ENCODE measurements around the gene SLC25A21. TPM values are rescaled to one million over a fixed set of nuclear protein-coding genes. Genes with fewer than 3 reads are reported as not detected.

Gene SLC25A21
- total and polyA plus RNA-seq, 2 of the 13 experiments (the other 11 are each of a cell fraction or from before 2014, with no cell fraction given), result 1.9 to 2.9 TPM

DNA sequence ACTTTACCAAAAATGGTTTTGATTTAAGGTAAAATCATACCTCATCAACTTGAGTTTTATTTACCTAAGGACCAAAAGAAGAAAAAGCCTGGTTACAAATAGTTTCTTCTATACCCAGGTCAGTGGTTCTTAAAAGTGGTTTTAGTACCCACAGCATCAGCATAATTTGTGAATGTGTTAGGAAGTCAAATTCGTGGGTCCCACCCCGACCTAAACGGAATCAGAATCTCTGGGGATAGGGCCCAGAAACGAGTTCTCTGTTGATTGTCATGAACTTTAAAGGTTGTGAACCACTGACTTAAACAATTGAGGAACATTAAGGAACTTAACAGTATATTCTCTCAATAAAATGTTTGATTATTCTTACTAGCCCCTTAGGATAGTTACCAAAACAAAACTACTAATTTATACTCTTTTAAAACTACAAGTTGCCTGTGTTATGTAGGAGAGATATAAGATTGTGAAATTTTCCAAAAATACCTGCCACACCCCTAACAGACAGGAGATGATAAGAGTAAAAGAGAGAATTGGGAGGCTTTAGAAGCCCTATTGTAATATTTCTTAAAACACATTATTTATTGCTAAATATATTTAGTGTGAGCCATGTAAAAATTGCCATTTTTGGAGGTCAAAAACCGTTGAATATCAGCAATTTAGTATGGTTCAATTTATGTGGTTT, 669 bp upstream of the SLC25A21 start:
- Histone ChIP-seq H3K27ac (ENCODE audit: extremely low read length, insufficient read depth, low read length) (no peak overlapping the region), H2AFZ (ENCODE audit: low read length) (peak overlapping the region; percentile 91), H3K4me3 (replicated peaks in 1 of 3; ENCODE audit: insufficient read depth in 1 of 3, low read depth in 2 of 3, low read length in 3 of 3) (peak overlapping the region; percentile 64 to 83 (median 71)), H3K9ac (ENCODE audit: insufficient read depth, low read depth, low read length) (peak overlapping the region; percentile 75), H3K4me2 (ENCODE audit: low read depth, low read length) (peak overlapping the region; percentile 94), H3K9me3 (ENCODE audit: low read length) (no peaks in the 10 kb centered on the region), H3K79me2 (ENCODE audit: insufficient read depth, low read length) (no peaks in the 10 kb centered on the region), H4K20me1 (ENCODE audit: insufficient read depth, low read length) (no peaks in the 10 kb centered on the region), H3K36me3 (replicated peaks in 1 of 2; ENCODE audit: control insufficient read depth in 1 of 2, insufficient read depth in 2 of 2, low read length in 2 of 2) (no peaks in the 10 kb centered on the region), H3K27me3 (ENCODE audit: control insufficient read depth in 1 of 2, insufficient read depth in 2 of 2, low read length in 2 of 2) (peaks cover 0 to 12% of the 10 kb centered on the region in 2 experiments; a peak in 1 of 5 replicates), H3K4me1 (ENCODE audit: insufficient read depth, low read length) (peaks cover 14% of the 10 kb centered on the region)
- DNase-seq (ENCODE audit: low spot score) (no peak), ATAC-seq (no peak), FAIRE-seq (no peak)
- BruUV-seq (replicated peaks), result no TSS peak
- in situ Hi-C loops (cut with HindIII; ENCODE audit: extremely low pct_ligation_motif_present, low pct_unique_long_range_greater_than_20kb) (no loop called here), intact Hi-C loops (cut with micrococcal nuclease; ENCODE audit: unreplicated experiment) (loop anchor here (1.0 to 10.0 kb wide), 2 partner anchors 25 to 1522 kb away; no protein-coding TSS in a partner anchor)
- POLR2A ChIA-PET, result interaction anchor here (1.6 to 3.4 kb wide), 2 partner anchors 9 to 24 kb away, joined by 15 to 29 read pairs; partner anchors contain the start of gene MIPOL1
- CTCF ChIA-PET (ENCODE audit: low intra/inter-chr PET ratio, low total read pairs), result no interaction called here
- 68% methylated on average over 5 of the region's 5 CpGs for WGBS (ENCODE audit: low lambda C conversion rate)
- TF ChIP-seq ONECUT2 (CRISPR knock-in tag; IDR thresholded peaks at IDR 0.05), result peak; percentile 3; the same call in 1 of the 2 replicates
- TF ChIP-seq KLF6 (CRISPR knock-in tag; IDR thresholded peaks at IDR 0.05), result 0 out of 2 replicates have a peak, but pooled peaks have one; percentile 4
- TF ChIP-seq MTA3 (CRISPR knock-in tag; IDR thresholded peaks at IDR 0.05), result no peak
- 0 out of 2 replicates have a peak, but pooled peaks have one; percentile 3 for TF ChIP-seq ZKSCAN8 (CRISPR knock-in tag; IDR thresholded peaks at IDR 0.05; ENCODE audit: borderline replicate concordance)
- peak; percentile 24 for TF ChIP-seq CBX2 (IDR thresholded peaks at IDR 0.05; ENCODE audit: low read depth, low read length)
- TF ChIP-seq CBX2 (CRISPR knock-in tag; IDR thresholded peaks at IDR 0.05; ENCODE audit: low read depth), result no peak
- TF ChIP-seq ATF6 (CRISPR knock-in tag; conservative IDR thresholded peaks at IDR 0.05), result 0 out of 2 replicates have a peak, but pooled peaks have one; percentile 5
- TF ChIP-seq, protein P1, sequence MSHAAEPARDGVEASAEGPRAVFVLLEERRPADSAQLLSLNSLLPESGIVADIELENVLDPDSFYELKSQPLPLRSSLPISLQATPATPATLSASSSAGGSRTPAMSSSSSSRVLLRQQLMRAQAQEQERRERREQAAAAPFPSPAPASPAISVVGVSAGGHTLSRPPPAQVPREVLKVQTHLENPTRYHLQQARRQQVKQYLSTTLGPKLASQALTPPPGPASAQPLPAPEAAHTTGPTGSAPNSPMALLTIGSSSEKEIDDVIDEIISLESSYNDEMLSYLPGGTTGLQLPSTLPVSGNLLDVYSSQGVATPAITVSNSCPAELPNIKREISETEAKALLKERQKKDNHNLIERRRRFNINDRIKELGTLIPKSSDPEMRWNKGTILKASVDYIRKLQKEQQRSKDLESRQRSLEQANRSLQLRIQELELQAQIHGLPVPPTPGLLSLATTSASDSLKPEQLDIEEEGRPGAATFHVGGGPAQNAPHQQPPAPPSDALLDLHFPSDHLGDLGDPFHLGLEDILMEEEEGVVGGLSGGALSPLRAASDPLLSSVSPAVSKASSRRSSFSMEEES (CRISPR knock-in tag; IDR thresholded peaks at IDR 0.05), result no peak
- no peak for TF ChIP-seq REXO4 (CRISPR knock-in tag; IDR thresholded peaks at IDR 0.05; ENCODE audit: borderline replicate concordance)
- TF ChIP-seq, protein P2, sequence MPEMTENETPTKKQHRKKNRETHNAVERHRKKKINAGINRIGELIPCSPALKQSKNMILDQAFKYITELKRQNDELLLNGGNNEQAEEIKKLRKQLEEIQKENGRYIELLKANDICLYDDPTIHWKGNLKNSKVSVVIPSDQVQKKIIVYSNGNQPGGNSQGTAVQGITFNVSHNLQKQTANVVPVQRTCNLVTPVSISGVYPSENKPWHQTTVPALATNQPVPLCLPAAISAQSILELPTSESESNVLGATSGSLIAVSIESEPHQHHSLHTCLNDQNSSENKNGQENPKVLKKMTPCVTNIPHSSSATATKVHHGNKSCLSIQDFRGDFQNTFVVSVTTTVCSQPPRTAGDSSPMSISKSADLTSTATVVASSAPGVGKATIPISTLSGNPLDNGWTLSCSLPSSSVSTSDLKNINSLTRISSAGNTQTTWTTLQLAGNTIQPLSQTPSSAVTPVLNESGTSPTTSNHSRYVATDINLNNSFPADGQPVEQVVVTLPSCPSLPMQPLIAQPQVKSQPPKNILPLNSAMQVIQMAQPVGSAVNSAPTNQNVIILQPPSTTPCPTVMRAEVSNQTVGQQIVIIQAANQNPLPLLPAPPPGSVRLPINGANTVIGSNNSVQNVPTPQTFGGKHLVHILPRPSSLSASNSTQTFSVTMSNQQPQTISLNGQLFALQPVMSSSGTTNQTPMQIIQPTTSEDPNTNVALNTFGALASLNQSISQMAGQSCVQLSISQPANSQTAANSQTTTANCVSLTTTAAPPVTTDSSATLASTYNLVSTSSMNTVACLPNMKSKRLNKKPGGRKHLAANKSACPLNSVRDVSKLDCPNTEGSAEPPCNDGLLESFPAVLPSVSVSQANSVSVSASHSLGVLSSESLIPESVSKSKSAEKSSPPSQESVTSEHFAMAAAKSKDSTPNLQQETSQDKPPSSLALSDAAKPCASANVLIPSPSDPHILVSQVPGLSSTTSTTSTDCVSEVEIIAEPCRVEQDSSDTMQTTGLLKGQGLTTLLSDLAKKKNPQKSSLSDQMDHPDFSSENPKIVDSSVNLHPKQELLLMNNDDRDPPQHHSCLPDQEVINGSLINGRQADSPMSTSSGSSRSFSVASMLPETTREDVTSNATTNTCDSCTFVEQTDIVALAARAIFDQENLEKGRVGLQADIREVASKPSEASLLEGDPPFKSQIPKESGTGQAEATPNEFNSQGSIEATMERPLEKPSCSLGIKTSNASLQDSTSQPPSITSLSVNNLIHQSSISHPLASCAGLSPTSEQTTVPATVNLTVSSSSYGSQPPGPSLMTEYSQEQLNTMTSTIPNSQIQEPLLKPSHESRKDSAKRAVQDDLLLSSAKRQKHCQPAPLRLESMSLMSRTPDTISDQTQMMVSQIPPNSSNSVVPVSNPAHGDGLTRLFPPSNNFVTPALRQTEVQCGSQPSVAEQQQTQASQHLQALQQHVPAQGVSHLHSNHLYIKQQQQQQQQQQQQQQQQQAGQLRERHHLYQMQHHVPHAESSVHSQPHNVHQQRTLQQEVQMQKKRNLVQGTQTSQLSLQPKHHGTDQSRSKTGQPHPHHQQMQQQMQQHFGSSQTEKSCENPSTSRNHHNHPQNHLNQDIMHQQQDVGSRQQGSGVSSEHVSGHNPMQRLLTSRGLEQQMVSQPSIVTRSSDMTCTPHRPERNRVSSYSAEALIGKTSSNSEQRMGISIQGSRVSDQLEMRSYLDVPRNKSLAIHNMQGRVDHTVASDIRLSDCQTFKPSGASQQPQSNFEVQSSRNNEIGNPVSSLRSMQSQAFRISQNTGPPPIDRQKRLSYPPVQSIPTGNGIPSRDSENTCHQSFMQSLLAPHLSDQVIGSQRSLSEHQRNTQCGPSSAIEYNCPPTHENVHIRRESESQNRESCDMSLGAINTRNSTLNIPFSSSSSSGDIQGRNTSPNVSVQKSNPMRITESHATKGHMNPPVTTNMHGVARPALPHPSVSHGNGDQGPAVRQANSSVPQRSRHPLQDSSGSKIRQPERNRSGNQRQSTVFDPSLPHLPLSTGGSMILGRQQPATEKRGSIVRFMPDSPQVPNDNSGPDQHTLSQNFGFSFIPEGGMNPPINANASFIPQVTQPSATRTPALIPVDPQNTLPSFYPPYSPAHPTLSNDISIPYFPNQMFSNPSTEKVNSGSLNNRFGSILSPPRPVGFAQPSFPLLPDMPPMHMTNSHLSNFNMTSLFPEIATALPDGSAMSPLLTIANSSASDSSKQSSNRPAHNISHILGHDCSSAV (CRISPR knock-in tag; IDR thresholded peaks at IDR 0.05; ENCODE audit: borderline replicate concordance), result 0 out of 2 replicates have a peak, but pooled peaks have one; percentile 1
- TF ChIP-seq RFX3 (CRISPR knock-in tag; IDR thresholded peaks at IDR 0.05), result 0 out of 2 replicates have a peak, but pooled peaks have one; percentile 10
